Amygdala (tissue), 56 donors: Measurements from ENCODE around the gene TMEM214.

ENCODE experiments used
- DNase-seq, 56 donors: peaks; one replicate each; lab custom pipeline; 2025; lab: John Stamatoyannopoulos, UW

The TMEM214 gene

DNA sequence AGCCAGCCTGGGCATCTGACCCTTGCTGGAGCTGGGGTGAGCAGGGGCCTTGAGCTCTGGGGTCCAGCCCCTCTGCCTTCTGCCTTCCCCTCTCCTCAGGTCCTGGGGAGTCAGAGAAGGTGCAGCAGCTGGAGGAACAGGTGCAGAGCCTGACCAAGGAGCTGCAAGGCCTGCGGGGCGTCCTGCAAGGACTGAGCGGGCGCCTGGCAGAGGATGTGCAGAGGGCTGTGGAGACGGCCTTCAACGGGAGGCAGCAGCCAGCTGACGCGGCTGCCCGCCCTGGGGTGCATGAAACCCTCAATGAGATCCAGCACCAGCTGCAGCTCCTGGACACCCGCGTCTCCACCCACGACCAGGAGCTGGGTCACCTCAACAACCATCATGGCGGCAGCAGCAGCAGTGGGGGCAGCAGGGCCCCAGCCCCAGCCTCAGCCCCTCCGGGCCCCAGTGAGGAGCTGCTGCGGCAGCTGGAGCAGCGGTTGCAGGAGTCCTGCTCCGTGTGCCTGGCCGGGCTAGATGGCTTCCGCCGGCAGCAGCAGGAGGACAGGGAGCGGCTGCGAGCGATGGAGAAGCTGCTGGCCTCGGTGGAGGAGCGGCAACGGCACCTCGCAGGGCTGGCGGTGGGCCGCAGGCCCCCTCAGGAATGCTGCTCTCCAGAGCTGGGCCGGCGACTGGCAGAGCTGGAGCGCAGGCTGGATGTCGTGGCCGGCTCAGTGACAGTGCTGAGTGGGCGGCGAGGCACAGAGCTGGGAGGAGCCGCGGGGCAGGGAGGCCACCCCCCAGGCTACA, 49.4 kb downstream of the TMEM214 start:
- no peak for DNase-seq

- DNase-seq = no peak
Measured at GRCh38 chr2:27082773-27083409, 50.1 kb downstream of the TMEM214 start.

GRCh38 chr2:27083410-27084296, 50.9 kb downstream of the TMEM214 start:
- no peak for DNase-seq

DNA sequence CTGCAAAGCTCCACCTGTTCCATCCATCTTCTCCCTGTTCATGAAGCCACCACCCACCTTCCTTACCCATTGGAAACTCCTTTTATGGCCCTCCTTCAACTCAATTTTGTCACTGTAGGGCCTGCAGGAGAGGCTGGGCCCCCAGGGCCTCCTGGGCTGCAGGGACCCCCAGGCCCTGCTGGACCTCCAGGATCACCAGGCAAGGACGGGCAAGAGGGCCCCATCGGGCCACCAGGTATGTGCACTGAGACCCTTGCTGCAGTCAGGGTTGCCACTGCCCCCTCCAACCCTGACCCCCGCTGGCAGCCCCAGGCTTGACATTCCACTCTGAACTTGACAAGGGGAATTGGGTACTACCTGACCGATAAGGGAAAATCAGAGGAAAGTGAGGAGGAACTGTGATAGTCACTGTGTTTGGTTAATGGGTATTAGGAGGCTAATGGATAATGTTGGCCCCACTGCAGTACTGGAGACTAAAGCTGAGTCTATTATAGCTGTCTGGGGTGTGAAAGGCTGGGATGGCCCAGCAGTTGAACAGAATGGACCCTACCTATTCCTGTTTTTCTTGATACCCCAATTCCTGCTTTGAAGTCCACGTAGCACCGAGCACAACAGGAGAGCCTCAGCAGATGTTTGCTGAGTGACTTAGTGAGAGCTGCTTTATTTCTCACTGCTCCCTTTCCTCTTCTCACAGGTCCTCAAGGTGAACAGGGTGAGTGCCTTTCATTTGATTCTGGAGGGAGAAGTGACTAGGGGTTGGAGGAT, 51.7 kb downstream of the TMEM214 start:
- DNase-seq = no peak

DNA sequence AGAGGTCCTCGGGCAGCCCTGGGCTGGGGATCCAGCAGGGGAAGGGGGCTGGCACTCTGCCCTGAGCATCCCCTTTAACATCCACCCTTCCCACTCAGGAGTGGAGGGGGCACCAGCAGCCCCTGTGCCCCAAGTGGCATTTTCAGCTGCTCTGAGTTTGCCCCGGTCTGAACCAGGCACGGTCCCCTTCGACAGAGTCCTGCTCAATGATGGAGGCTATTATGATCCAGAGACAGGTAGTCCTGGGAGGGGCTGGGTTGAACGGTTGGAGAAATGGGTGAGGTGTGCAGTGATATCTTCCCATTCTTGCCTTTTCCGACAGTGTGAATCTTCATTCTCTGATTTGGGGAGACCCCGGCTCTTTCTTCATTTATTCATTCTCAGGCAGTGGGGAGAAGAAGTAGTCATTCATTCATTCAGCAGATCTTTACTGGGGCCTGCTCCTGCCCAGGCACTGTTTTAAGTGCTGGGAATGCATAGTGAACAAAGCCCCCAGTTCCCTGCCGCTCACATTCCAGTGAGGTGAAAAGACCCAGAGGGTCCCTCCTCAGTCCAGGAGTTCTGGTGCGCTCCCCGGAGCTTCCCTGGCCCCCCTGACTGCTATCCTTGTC, 52.4 kb downstream of the TMEM214 start:
- DNase-seq = peak in 1 of 56 donors; percentile 11

DNA sequence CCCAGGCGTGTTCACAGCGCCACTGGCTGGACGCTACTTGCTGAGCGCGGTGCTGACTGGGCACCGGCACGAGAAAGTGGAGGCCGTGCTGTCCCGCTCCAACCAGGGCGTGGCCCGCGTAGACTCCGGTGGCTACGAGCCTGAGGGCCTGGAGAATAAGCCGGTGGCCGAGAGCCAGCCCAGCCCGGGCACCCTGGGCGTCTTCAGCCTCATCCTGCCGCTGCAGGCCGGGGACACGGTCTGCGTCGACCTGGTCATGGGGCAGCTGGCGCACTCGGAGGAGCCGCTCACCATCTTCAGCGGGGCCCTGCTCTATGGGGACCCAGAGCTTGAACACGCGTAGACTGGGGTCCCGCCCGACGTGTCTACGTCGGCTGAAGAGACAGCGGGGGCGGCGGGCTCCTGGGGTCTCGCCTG, 52.9 kb downstream of the TMEM214 start:
- peak in 48 of 56 donors; percentile 21 to 81 (median 58) for DNase-seq

DNA sequence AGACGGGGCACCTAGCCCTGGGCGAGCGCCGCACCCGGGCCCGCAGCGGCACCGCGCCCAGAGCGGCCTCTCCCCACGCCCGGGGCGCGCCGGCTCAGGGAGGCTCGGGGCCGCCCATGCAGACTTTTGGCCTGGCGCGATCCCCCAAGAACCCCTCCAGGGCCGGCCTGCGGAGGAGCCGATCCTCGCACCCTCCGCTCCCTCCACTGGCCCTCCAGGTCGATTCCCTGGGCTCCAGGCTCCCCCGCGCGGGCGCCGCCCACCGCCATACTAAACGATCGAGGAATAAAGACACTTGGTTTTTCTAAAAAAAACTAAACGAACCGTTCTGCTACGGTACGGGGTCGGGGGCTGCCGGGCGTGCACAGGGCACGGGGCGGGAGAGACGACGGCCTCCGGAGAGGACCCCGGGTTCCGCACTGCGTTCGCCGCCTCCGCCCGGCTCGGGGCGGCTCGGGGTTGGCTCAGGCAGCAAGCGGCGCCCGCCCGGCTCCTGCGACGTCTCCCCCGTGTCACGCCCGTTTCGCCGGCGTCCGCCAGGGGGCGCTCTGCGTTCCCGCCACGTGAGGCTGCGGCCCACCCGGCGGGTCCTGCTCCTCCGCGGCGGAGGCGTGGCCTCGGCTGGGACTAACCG, 53.4 kb downstream of the TMEM214 start:
- DNase-seq = peak; percentile 51 to 97 (median 89)

GRCh38 chr2:27086724-27087593, 54.2 kb downstream of the TMEM214 start, which contains the start of gene KHK:
Gene KHK, plus strand, starts transcription at chr2:27086772. Its CDS starts 488 bp downstream, at chr2:27087260.
- peak in 27 of 56 donors; percentile 32 to 72 (median 57) for DNase-seq

DNA sequence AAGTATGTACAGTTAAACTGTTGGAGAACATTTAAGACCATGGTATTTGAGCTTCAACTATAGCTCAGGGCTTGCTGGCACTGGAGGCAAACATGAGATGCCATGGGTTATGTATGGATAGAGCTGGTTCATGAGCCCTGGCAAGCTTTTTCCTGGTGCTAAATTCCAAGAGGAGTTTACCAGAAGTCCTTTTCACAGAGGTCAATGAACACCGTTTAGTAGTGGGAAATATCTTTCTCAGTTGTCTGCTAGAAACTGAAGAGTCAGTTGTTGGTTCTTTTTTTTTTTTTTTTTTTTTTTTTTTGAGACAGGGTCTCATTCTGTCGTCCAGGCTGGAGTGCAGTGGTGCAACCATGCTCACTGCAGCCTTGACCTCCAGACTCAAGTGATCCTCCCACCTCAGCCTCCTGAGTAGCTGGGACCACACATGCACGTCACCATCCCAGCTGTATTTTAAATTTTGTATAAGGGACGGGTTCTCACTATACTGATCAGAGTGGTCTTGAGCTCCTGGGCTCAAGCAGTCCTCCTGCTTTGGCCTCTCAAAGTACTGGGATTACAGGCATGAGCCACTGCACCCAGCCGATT, 55.2 kb downstream of the TMEM214 start:
- no peak for DNase-seq

GRCh38 chr2:27088634-27089033, 55.9 kb downstream of the TMEM214 start:
- no peak for DNase-seq

DNA sequence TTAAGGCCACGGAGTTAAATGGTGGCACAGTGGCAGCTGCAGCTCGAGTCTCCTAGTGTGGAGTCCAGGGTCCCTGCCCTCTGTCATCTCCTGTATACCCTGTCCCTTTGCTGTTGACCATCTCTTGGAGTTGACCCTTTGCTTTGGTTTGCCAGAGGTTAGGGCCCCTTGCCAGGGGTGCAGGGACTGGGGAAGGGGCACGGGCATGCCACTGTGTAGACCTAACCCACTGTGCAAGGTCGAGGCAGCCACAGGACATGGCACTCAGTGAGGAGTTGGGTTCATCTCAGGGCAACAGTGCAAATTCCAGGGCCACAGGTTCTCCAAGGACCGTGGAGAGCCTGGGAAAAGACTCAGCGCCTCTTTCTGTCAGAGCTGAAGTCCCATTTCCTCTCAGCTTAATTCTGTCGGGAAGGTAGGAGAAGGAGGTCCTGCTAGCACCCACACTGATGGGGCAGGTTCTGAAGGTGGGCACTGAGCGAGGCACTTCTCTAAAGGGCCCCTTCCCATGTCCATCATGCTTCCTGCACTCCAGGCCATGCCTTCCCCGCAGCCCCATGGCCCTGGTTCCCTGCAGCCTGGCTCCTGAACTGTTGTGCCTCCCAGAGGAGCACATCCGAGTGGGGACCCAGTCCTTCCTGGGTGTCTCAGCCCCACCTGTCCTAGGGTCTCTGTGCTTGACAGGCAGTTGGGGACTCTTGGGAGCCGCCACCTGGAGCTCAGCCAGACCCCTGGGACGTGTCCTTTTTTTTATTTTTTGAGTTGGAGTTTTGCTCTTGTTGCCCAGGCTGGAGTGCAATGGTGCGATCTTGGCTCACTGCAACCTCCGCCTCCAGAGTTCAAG, 56.6 kb downstream of the TMEM214 start:
- no peak for DNase-seq
